GM23338 (cell line): ENCODE results near the gene MARCHF10. TPM values are rescaled to one million over a fixed set of nuclear protein-coding genes. Genes with fewer than 3 reads are reported as not detected.

ENCODE experiments used
- ATAC-seq: fragments of 200-7000 bp; cut with Tn5 transposase; 3 replicates; pipeline ENCODE4 v1.9.1; 2020
- DNase-seq: peaks from one replicate; pipeline ENCODE4 v3.0.0-alpha.2; 2015; ENCODE audit warnings: low spot score
- H2AFZ ChIP-seq: fragments of 200-600 bp; sonication (generic); 2 replicates; pipeline ENCODE4 v1.8.0; 2016; ENCODE audit warnings: antibody characterized with exemption, mild to moderate bottlenecking, moderate library complexity
- H3F3A ChIP-seq: fragments of 200-600 bp; sonication (generic); replicated peaks from 2 replicates; pipeline ENCODE4 v1.8.0; 2017; ENCODE audit warnings: antibody characterized with exemption, mixed run types, low read depth
- H3K27ac ChIP-seq: fragments of 200-600 bp; sonication (generic); 2 replicates; pipeline ENCODE4 v1.6.1; 2016; ENCODE audit warnings: low read depth
- H3K27me3 ChIP-seq: fragments of 200-600 bp; sonication (generic); 2 replicates; pipeline ENCODE4 v1.8.0; 2016; ENCODE audit warnings: mild to moderate bottlenecking, mixed run types, moderate library complexity; ENCODE audit not compliant: insufficient read depth
- H3K36me3 ChIP-seq: fragments of 200-600 bp; sonication (generic); 2 replicates; pipeline ENCODE4 v1.8.0; 2016; ENCODE audit warnings: mild to moderate bottlenecking; ENCODE audit not compliant: insufficient read depth
- H3K4me1 ChIP-seq: fragments of 200-600 bp; sonication (generic); 2 replicates; pipeline ENCODE4 v1.8.0; 2016; ENCODE audit warnings: mild to moderate bottlenecking, moderate library complexity; ENCODE audit not compliant: insufficient read depth
- H3K4me2 ChIP-seq: fragments of 200-600 bp; sonication (generic); 2 replicates; pipeline ENCODE4 v1.7.1; 2017; ENCODE audit warnings: mixed run types
- H3K4me3 ChIP-seq: fragments of 200-600 bp; sonication (generic); 2 replicates; pipeline ENCODE4 v1.6.1; 2016; ENCODE audit warnings: mixed run types
- H3K79me2 ChIP-seq: fragments of 200-600 bp; sonication (generic); replicated peaks from 2 replicates; pipeline ENCODE4 v1.8.0; 2017; ENCODE audit warnings: mild to moderate bottlenecking; ENCODE audit not compliant: insufficient read depth
- H3K9me2 ChIP-seq: fragments of 200-600 bp; sonication (generic); 2 replicates; pipeline ENCODE4 v1.8.0; 2017; ENCODE audit not compliant: insufficient read depth
- H4K20me1 ChIP-seq: fragments of 200-600 bp; sonication (generic); replicated peaks from 2 replicates; pipeline ENCODE4 v1.8.0; 2017; ENCODE audit warnings: mild to moderate bottlenecking; ENCODE audit not compliant: insufficient read depth
- H3K27ac Mint-ChIP-seq: 2 replicates; pipeline ENCODE4 v1.8.0; 2020; ENCODE audit warnings: inconsistent platforms, mild to moderate bottlenecking, moderate library complexity, mixed read lengths
- H3K27me3 Mint-ChIP-seq: 3 replicates; pipeline ENCODE4 v1.8.0; 2022; ENCODE audit warnings: low read depth, mild to moderate bottlenecking, moderate library complexity, mixed read lengths, inconsistent platforms; ENCODE audit not compliant: insufficient read depth, poor library complexity
- H3K36me3 Mint-ChIP-seq: 3 replicates; pipeline ENCODE4 v1.8.0; 2021; ENCODE audit warnings: low read depth, mild to moderate bottlenecking, inconsistent platforms, moderate library complexity, mixed read lengths
- H3K4me1 Mint-ChIP-seq: 3 replicates; pipeline ENCODE4 v1.8.0; 2020; ENCODE audit warnings: mild to moderate bottlenecking, inconsistent platforms, mixed read lengths
- H3K4me3 Mint-ChIP-seq: 3 replicates; pipeline ENCODE4 v1.8.0; 2021; ENCODE audit warnings: moderate library complexity, mild to moderate bottlenecking, inconsistent platforms, mixed read lengths
- H3K9me3 Mint-ChIP-seq: 3 replicates; pipeline ENCODE4 v1.8.0; 2020; ENCODE audit warnings: moderate library complexity, mild to moderate bottlenecking, inconsistent platforms, mixed read lengths
- CREB1 ChIP-seq: fragments of 250-450 bp; sonication (Bioruptor Pico); IDR thresholded peaks from 2 replicates; pipeline ENCODE4 v1.5.0; 2020; ENCODE audit warnings: low read depth, mild to moderate bottlenecking, moderate library complexity
- ETS1 ChIP-seq: IDR thresholded peaks from 2 replicates; pipeline ENCODE4 v1.6.1; 2016; ENCODE audit warnings: antibody characterized with exemption
- EZH2 ChIP-seq: fragments of 200-600 bp; sonication (generic); IDR thresholded peaks from one replicate; pipeline ENCODE4 v1.8.0; 2017; ENCODE audit warnings: antibody characterized with exemption, mild to moderate bottlenecking, low read depth; ENCODE audit not compliant: unreplicated experiment
- EZH2phosphoT487 ChIP-seq: fragments of 200-600 bp; sonication (generic); IDR thresholded peaks from one replicate; pipeline ENCODE4 v1.8.1; 2018; ENCODE audit warnings: antibody characterized with exemption; ENCODE audit not compliant: unreplicated experiment
- JUNB ChIP-seq: IDR thresholded peaks from one replicate; pipeline ENCODE4 v1.6.1; 2016; ENCODE audit warnings: antibody characterized with exemption; ENCODE audit not compliant: unreplicated experiment
- NANOG ChIP-seq: IDR thresholded peaks from 2 replicates; pipeline ENCODE4 v1.6.1; 2016; ENCODE audit warnings: antibody characterized with exemption, borderline replicate concordance
- POLR2AphosphoS5 ChIP-seq: IDR thresholded peaks from 2 replicates; pipeline ENCODE4 v1.6.1; 2016; ENCODE audit warnings: antibody characterized with exemption, low read depth
- STAT1 ChIP-seq: IDR thresholded peaks from one replicate; pipeline ENCODE4 v1.6.1; 2016; ENCODE audit warnings: antibody characterized with exemption; ENCODE audit not compliant: unreplicated experiment
- ZNF114 ChIP-seq: fragments of 250-450 bp; sonication (Bioruptor Pico); IDR thresholded peaks from 2 replicates; pipeline ENCODE4 v1.5.0; 2020; ENCODE audit warnings: mild to moderate bottlenecking, moderate library complexity
- ZNF331 ChIP-seq: fragments of 250-450 bp; sonication (Bioruptor Pico); IDR thresholded peaks from 2 replicates; pipeline ENCODE4 v1.5.0; 2020; ENCODE audit warnings: low read depth, mild to moderate bottlenecking, moderate library complexity
- ZNF462 ChIP-seq: fragments of 250-450 bp; sonication (Bioruptor Pico); IDR thresholded peaks from 2 replicates; pipeline ENCODE4 v1.5.0; 2020; ENCODE audit warnings: mild to moderate bottlenecking, moderate library complexity
- polyA plus RNA-seq: library from polyadenylated mRNA; unstranded; fragments of >200 nt; fragmentation: Nextera tagmentation; extraction: Ambion mirVana; gene quantifications from 2 replicates; pipeline ENCODE4 v1.2.1, GENCODE V29; 2016
- total RNA-seq: library from RNA; depleted of rRNA; stranded (reverse); fragments of >200 nt; shearing (Covaris generic); gene quantifications from 2 replicates; pipeline ENCODE4 v1.2.3, GENCODE V29; 2014
- TF ChIP-seq, protein P1 (sequence below): IDR thresholded peaks from one replicate; pipeline ENCODE4 v1.6.1; 2018; ENCODE audit warnings: antibody characterized with exemption; ENCODE audit not compliant: unreplicated experiment
- TF ChIP-seq, protein P2 (sequence below), 2 experiments: fragments of 200-600 bp in 1 of 2; sonication (generic) in 1 of 2; conservative IDR thresholded peaks; 2 replicates each; pipeline versions ENCODE4 v1.5.1 to v1.6.1; 2016 to 2017; ENCODE audit warnings: antibody characterized with exemption in 2 of 2, low read depth in 2 of 2, mild to moderate bottlenecking in 2 of 2, moderate library complexity in 1 of 2

MARCHF10 gene
- total and polyA plus RNA-seq, 2 experiments from 2014 or later: 0.50 TPM; not detected in 1

DNA sequence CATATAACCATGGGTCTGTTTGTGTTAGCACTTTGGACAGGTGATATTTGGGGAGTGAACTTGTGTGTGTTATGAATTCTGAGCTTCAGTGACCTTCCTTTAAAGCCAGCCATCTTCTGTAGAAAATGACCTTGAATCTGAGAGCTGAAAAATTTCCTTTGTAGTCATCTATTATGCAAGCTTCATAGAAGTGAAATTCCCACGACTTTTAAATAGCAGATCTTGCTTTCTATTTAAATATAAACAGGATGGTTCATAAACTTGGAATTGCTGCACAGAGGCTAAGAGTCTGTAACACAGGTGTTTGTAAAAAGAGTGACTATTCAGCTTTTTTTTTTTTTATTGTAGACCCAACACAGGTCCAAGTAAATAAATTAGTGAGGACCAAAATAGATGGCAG is 85.5 kb downstream of the MARCHF10 start:
- Histone ChIP-seq H2AFZ (0 out of 2 replicates have a peak overlapping the region, but pooled peaks have one; percentile 7), H3K4me2 (no peak overlapping the region), H3K79me2 (no peaks in the 10 kb centered on the region), H3K4me1 (peaks cover 7% of the 10 kb centered on the region), H3F3A (no peaks in the 10 kb centered on the region), H3K9me2 (no peaks in the 10 kb centered on the region), H3K4me3 (no peak overlapping the region), H4K20me1 (no peaks in the 10 kb centered on the region), H3K36me3 (no peaks in the 10 kb centered on the region), H3K27me3 (no peaks in the 10 kb centered on the region), H3K27ac (no peak overlapping the region)
- Mint-ChIP-seq H3K36me3 (no peaks in the 10 kb centered on the region; the same call in 2 of the 3 replicates), H3K27me3 (peaks cover 4% of the 10 kb centered on the region), H3K9me3 (peaks cover 2% of the 10 kb centered on the region; the same call in 2 of the 3 replicates), H3K4me3 (no peak overlapping the region), H3K4me1 (peaks cover 26% of the 10 kb centered on the region), H3K27ac (no peak overlapping the region)
- no peak for ATAC-seq
- no peak for DNase-seq
- TF ChIP-seq, protein P1, sequence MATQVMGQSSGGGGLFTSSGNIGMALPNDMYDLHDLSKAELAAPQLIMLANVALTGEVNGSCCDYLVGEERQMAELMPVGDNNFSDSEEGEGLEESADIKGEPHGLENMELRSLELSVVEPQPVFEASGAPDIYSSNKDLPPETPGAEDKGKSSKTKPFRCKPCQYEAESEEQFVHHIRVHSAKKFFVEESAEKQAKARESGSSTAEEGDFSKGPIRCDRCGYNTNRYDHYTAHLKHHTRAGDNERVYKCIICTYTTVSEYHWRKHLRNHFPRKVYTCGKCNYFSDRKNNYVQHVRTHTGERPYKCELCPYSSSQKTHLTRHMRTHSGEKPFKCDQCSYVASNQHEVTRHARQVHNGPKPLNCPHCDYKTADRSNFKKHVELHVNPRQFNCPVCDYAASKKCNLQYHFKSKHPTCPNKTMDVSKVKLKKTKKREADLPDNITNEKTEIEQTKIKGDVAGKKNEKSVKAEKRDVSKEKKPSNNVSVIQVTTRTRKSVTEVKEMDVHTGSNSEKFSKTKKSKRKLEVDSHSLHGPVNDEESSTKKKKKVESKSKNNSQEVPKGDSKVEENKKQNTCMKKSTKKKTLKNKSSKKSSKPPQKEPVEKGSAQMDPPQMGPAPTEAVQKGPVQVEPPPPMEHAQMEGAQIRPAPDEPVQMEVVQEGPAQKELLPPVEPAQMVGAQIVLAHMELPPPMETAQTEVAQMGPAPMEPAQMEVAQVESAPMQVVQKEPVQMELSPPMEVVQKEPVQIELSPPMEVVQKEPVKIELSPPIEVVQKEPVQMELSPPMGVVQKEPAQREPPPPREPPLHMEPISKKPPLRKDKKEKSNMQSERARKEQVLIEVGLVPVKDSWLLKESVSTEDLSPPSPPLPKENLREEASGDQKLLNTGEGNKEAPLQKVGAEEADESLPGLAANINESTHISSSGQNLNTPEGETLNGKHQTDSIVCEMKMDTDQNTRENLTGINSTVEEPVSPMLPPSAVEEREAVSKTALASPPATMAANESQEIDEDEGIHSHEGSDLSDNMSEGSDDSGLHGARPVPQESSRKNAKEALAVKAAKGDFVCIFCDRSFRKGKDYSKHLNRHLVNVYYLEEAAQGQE: no peak
- no peak for TF ChIP-seq CREB1 (CRISPR knock-in tag)
- no peak for TF ChIP-seq ZNF331 (CRISPR knock-in tag)
- no peak for TF ChIP-seq JUNB
- TF ChIP-seq ZNF462 (CRISPR knock-in tag): no peak
- TF ChIP-seq EZH2: no peak
- TF ChIP-seq, protein P2, sequence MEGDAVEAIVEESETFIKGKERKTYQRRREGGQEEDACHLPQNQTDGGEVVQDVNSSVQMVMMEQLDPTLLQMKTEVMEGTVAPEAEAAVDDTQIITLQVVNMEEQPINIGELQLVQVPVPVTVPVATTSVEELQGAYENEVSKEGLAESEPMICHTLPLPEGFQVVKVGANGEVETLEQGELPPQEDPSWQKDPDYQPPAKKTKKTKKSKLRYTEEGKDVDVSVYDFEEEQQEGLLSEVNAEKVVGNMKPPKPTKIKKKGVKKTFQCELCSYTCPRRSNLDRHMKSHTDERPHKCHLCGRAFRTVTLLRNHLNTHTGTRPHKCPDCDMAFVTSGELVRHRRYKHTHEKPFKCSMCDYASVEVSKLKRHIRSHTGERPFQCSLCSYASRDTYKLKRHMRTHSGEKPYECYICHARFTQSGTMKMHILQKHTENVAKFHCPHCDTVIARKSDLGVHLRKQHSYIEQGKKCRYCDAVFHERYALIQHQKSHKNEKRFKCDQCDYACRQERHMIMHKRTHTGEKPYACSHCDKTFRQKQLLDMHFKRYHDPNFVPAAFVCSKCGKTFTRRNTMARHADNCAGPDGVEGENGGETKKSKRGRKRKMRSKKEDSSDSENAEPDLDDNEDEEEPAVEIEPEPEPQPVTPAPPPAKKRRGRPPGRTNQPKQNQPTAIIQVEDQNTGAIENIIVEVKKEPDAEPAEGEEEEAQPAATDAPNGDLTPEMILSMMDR (conservative IDR thresholded peaks at IDR 0.05; ENCODE audit: low read depth in 2 of 2): no peak
- no peak for TF ChIP-seq EZH2phosphoT487
- no peak for TF ChIP-seq NANOG
- TF ChIP-seq ETS1: no peak
- no peak for TF ChIP-seq POLR2AphosphoS5
- TF ChIP-seq ZNF114 (CRISPR knock-in tag): no peak
- TF ChIP-seq STAT1: no peak
